Right lobe of liver (tissue), 4 donors: ENCODE data around the gene KCNA5.

Experiments
- CTCF ChIP-seq, 4 donors: fragments of 200-600 bp in 3 of 4; fragments of 450-650 bp in 1 of 4; IDR thresholded peaks; one replicate each; pipeline versions ENCODE4 v1.5.1 to v1.8.0; 2016 to 2022; ENCODE audit warnings: antibody characterized with exemption in 4 of 4, mild to moderate bottlenecking in 2 of 4
- POLR2A ChIP-seq: fragments of 450-650 bp; IDR thresholded peaks from one replicate; pipeline ENCODE4 v1.6.1; 2017; ENCODE audit warnings: antibody characterized with exemption, mild to moderate bottlenecking
- donor health status: DM: no; HTN: no; CAD: no.
- donor health status: DM: no; HTN: no; CAD: no.
- donor health status: DM: no; HTN: yes; CAD: no.

GRCh38 chr12:5022025-5022424 lies 21.7 kb upstream of the KCNA5 start:
- TF ChIP-seq CTCF (IDR thresholded peaks at IDR 0.05) (no peak), POLR2A (no peak)
